Hair follicle dermal papilla cell (primary cell): Measurements from ENCODE around the gene ARHGAP33. TPM values are rescaled to one million over a fixed set of nuclear protein-coding genes. Genes with fewer than 3 reads are reported as not detected.

Source experiments
- total RNA-seq: library from RNA; depleted of rRNA; stranded (reverse); fragments of >200 nt; gene quantifications from 2 replicates; pipeline ENCODE4 v1.2.3, GENCODE V29; 2012

The ARHGAP33 gene, protein sequence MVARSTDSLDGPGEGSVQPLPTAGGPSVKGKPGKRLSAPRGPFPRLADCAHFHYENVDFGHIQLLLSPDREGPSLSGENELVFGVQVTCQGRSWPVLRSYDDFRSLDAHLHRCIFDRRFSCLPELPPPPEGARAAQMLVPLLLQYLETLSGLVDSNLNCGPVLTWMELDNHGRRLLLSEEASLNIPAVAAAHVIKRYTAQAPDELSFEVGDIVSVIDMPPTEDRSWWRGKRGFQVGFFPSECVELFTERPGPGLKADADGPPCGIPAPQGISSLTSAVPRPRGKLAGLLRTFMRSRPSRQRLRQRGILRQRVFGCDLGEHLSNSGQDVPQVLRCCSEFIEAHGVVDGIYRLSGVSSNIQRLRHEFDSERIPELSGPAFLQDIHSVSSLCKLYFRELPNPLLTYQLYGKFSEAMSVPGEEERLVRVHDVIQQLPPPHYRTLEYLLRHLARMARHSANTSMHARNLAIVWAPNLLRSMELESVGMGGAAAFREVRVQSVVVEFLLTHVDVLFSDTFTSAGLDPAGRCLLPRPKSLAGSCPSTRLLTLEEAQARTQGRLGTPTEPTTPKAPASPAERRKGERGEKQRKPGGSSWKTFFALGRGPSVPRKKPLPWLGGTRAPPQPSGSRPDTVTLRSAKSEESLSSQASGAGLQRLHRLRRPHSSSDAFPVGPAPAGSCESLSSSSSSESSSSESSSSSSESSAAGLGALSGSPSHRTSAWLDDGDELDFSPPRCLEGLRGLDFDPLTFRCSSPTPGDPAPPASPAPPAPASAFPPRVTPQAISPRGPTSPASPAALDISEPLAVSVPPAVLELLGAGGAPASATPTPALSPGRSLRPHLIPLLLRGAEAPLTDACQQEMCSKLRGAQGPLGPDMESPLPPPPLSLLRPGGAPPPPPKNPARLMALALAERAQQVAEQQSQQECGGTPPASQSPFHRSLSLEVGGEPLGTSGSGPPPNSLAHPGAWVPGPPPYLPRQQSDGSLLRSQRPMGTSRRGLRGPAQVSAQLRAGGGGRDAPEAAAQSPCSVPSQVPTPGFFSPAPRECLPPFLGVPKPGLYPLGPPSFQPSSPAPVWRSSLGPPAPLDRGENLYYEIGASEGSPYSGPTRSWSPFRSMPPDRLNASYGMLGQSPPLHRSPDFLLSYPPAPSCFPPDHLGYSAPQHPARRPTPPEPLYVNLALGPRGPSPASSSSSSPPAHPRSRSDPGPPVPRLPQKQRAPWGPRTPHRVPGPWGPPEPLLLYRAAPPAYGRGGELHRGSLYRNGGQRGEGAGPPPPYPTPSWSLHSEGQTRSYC
- total RNA-seq = 3.0 and 6.8 TPM in 2 replicates

DNA sequence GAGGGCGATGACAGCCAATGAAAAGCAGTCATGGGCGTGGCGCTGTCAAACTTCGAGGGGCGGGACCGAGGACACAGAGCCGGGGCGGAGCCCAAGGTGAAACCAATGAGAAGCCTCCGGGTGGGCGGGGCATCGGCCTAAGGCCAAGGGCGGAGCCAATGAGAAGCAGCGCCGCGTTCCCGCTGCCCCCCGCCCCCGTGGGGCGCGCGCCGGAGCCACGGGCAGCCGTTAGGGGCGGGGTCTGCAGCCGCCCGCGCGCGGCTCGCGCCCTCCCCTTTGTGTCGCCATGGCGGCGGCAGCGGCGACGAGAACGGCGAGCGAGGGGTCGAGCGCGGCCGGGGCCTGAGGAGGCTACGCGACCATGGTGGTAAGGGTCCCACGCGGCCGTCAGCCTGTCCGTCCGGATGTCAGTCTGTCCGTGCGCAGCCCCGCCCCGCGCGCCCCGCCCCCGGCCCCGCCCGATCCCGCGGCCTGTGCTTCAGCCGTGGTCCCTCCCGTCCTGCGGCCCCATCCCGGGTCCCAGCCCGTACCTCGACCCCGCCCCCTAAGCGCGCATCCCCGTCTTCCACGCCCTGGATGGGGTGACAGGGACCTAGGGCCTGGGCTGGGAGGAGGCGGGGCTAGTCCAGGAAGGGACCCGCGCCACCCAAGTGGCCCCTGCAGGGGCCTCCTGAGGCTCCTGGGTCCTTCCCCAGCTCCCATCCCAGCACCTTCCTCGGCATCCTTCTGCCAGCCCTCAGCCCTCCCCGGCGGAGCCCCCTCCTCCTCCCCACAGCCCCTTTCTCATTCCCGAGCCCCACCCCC, at the start of gene ARHGAP33:
Gene ARHGAP33, plus strand, starts transcription at position 267 of the 804 bp plus-strand sequence. Its CDS starts 95 bp downstream, at position 362.

DNA sequence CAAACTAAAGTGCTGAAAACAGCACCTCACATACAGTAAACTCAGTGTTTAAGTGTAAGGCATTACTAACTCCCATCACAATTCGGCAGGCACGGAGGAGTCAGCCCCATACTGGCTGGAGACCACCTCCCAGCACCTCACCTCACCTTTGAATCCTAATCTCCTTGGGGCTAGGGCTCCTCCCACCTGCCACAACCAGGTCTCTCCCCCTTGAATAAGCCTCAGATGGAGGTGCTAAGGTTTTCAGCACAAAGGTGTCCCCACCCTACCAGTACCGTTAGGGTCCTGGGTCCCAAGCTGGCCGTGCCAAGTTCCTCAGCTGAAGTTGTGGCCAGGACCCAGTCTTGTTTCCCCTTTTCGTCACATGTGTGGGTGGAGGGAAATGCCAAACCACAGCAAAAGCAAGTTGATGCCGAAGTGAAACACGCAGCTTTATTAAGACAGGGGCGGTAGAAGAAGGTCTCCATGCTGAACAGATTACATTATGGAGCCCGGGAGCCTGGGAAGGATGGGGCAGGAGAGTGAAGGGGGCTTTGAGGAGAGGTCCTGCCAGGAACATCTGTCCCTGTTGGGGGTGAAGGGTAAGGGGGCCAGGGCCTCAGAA, 33.1 kb upstream of the ARHGAP33 start, which contains the start of gene IGFLR1:
Gene IGFLR1, minus strand, starts transcription at position 332 of the 604 bp plus-strand sequence. CDS start 1,272 bp downstream, outside the sequence.

DNA sequence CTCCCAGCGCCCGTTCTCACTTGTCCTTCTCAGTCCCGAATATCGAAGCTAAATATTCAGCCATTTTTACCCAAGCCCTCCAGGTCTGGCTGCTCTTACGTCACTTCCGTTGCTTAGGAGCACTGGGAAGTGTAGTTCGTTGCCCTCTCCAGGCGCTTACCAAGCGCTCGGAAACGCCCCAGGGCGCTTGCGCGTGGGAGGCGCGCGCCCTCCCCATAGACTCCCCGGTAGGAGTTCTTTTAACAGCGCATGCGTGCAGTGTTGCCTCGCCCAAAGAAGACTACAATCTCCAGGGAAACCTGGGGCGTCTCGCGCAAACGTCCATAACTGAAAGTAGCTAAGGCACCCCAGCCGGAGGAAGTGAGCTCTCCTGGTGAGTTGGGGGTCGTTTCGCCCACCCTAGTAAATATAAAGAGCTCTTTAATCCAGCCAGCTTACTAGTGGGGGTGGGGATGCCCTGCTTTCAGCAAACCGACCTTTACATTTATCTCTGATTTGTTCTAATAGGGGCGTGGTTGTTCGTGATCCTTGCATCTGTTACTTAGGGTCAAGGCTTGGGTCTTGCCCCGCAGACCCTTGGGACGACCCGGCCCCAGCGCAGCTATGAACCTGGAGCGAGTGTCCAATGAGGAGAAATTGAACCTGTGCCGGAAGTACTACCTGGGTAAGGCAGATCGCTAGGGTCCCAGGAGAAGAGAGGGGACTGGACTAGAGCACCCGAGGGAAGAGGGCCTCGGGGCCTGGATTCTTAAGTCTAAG, 29.9 kb upstream of the ARHGAP33 start, which contains the start of the genes PSENEN and U2AF1L4:
Gene PSENEN, plus strand, starts transcription at position 324 of the 759 bp plus-strand sequence. Its CDS starts 280 bp downstream, at position 604.
Gene U2AF1L4, minus strand, starts transcription at position 91 of the 759 bp plus-strand sequence. Its CDS starts 27 bp downstream, at position 64.

DNA sequence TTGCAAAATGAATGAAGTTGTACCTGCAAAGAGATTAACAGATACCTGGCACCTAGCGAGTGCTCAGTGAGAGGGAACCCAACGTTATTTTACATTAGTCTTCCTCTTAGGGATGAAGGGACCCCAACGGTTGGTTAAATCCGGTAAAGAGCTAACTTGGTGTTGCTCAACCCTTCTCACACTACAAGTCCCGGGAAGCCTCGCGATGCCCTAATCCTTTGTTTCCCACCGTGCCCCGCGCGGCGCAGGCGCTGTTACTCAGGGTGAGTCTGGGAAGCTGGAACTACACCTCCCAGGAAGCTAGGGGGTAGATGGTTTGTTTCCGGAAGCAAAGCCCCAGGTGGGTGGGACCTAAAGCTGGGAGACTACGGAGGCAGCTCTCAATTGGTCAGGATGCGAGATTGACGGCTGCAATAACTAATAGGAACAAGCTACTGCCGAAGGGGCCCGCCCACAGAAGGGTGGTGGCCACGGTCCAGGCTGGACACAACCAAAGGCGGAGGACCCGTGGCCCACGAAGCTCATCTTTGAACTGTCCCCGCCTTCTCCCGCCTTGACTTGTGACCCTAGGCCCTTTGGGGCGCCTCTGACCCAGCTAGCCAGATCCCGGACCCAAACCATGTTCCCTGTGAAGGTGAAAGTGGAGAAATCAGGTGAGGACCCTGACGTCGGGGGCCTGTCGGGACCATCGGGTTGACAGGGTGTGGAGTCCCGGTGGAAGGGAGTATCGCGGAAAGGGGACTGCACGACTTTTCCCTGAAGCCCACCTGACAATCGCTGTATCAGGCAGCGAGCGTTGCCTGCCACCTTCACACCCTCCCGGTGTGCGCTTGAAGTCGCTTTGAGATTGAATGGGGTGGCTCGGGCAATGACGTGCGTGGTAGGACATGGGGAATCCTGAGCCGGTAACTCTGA, 27.0 kb upstream of the ARHGAP33 start, which contains the start of gene LIN37:
Gene LIN37, plus strand, starts transcription at position 471 of the 915 bp plus-strand sequence. Its CDS starts 149 bp downstream, at position 620.

DNA sequence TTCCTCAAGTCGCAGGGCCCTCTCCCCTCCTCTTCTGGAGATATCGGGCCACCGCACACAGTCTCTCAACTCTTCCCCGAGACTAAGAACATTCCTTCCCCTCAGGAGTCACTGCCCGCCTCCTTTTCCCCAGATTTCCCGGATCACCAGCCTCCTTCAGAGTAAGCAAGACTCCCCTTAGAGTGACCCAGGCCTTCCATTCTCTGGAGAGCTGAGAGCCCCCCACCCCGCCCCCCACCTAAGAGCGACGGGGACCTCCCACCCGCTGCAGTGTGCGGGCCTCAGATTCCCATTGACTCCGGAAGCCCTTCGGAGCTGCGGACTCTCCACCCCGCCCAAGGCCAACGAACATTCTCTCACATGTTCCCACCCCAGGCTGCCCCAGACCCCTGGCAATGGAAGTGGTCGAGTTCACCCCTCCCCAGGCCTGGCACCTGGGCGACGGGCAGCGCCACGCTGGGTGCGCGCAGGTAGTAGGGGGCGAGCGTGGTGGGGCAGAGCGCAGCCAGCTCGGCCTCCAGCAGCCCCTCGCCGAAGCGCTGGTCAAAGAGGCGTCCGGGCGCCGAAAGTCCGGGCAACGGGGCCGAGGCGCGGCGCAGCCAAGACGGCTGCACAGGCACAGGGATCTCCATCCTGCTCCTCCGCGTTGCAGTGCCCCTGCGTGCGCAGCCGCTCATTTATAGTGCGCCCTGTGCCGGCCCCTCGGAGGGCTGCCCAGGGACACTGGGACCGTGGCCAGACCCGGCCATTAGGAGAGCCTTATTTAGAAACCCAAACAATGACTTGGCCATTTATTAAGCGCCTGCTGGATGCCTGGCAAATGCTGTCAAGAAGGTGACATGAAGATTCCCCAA, 18.8 kb upstream of the ARHGAP33 start, which contains the start of gene HSPB6:
Gene HSPB6, minus strand, starts transcription at position 653 of the 854 bp plus-strand sequence. Its CDS starts 21 bp downstream, at position 632.

DNA sequence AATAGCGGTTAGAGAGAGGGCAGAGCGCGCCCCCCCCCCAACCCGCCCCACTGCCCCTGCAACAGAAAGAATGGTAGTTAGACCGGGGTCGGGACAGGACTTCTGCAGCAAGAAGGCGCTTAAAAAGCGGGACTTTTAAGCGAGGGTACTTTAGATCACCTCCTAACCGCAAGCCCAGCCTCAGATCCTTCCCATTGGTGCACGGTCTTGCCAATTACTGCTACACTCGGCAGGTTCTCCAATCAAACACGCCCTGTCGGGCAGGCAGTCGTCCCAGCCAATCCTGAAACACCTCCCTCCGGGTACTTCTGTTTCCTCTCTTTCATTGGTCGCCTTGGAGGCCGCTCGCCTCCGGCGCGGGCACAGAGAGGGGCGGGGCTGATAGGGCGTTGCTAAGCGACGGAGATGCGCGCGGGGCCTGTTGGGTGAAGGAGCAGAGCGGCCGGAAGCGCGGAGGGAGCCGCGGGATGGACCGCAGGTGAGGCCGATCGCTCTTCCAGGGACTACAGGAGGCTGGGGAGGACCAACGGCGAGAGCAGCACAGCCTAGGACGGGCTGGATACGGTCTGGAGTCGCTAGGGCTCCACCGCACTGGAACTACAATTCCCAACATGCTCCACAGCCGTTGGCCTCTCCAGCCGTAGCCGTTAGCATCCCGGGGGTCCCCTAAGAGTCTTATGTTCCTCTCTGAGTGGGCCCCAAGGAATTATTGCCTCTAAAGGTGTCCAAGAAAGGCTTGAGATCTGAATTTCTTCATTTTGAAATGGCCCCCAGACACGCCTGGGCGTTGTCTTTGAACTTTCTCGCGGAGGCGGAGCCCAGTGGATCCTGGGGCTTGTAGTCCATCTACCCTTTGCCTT, 17.4 kb upstream of the ARHGAP33 start, which contains the start of gene PROSER3:
Gene PROSER3, plus strand, starts transcription at position 428 of the 860 bp plus-strand sequence. Its CDS starts 40 bp downstream, at position 468.

DNA sequence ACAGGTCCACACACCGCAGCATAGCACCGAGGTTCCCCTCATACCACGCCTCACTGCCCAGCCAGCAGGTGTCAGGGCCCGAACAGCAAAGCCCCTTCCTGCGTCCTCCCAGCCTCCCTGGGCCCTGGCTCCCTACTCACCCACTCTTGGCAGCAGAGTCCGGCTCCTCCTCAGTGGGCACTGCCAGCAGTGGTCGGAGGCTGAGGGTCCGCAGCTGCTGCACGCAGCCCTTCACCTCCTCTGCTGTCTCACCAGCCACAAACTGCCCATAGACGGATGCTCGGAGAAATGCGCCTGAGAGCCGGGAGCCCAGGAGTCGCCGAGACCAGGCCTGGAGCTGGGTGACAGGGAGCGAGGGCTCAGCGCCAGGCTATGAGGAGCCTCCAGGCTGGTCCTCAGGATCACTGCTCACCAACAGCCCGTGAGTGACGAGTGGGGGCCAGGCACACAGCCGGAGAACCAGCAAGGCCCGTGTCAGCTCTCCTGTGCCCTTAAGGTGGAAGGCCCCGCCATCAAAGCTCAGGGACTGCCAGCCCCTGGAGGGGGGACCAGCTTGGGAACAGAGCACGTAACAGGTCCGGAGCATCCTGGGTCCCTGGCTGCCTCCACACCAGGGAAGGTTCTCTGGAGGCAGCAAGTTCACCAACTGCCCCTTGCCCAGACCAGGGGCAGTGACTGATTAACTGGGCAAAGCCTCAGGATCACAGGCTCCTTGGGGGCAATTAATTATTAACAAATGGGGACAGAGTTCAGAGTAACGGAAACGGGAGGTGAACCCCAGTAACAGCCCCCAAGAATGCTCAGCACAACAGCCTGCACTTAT, 37.1 kb downstream of the ARHGAP33 start, which contains the start of gene PRODH2:
Gene PRODH2, minus strand, starts transcription at position 626 of the 823 bp plus-strand sequence. Its CDS starts 40 bp downstream, at position 586.

Other genes starting within 250 kb of the ARHGAP33 start
- gene SBSN, start 247.3 kb upstream of the ARHGAP33 start, total RNA-seq = 0.65 and 1.6 TPM in 2 replicates
- not detected in 2 replicates for gene GAPDHS, start 242.1 kb upstream of the ARHGAP33 start, total RNA-seq
- 46.4 and 51.9 TPM in 2 replicates for gene TMEM147, start 229.9 kb upstream of the ARHGAP33 start, total RNA-seq
- not detected in 2 replicates for gene ATP4A, start 211.9 kb upstream of the ARHGAP33 start, total RNA-seq
- not detected in 2 replicates for gene PMIS2, start 189.4 kb upstream of the ARHGAP33 start, total RNA-seq
- gene HAUS5, start 162.8 kb upstream of the ARHGAP33 start, total RNA-seq = 4.1 and 5.4 TPM in 2 replicates
- gene RBM42, start 146.5 kb upstream of the ARHGAP33 start, total RNA-seq = 41.4 and 46.0 TPM in 2 replicates
- gene ETV2, start 133.8 kb upstream of the ARHGAP33 start, total RNA-seq = 0.65 TPM in 1 of 2 replicates, not detected in the other
- 153 and 283 TPM in 2 replicates for gene COX6B1, start 127.2 kb upstream of the ARHGAP33 start, total RNA-seq
- gene UPK1A, start 109.0 kb upstream of the ARHGAP33 start, total RNA-seq = not detected in 2 replicates
- not detected in 2 replicates for gene ZBTB32, start 71.0 kb upstream of the ARHGAP33 start, total RNA-seq
- gene KMT2B, start 57.6 kb upstream of the ARHGAP33 start, total RNA-seq = 6.6 and 9.1 TPM in 2 replicates
- 0.73 and 0.97 TPM in 2 replicates for gene IGFLR1, start 33.1 kb upstream of the ARHGAP33 start, total RNA-seq
- gene U2AF1L4, start 30.1 kb upstream of the ARHGAP33 start, total RNA-seq = 6.8 and 7.2 TPM in 2 replicates
- gene PSENEN, start 29.9 kb upstream of the ARHGAP33 start, total RNA-seq = 6.5 and 8.9 TPM in 2 replicates
- 11.4 and 14.7 TPM in 2 replicates for gene LIN37, start 27.0 kb upstream of the ARHGAP33 start, total RNA-seq
- gene HSPB6, start 18.5 kb upstream of the ARHGAP33 start, total RNA-seq = 13.6 and 14.8 TPM in 2 replicates
- gene PROSER3, start 17.4 kb upstream of the ARHGAP33 start, total RNA-seq = 10.2 and 10.6 TPM in 2 replicates
- not detected in 2 replicates for gene PRODH2, start 37.3 kb downstream of the ARHGAP33 start, total RNA-seq
- not detected in 2 replicates for gene NPHS1, start 76.9 kb downstream of the ARHGAP33 start, total RNA-seq
- gene KIRREL2, start 81.3 kb downstream of the ARHGAP33 start, total RNA-seq = not detected in 2 replicates
- gene APLP1, start 93.0 kb downstream of the ARHGAP33 start, total RNA-seq = 13.8 and 16.4 TPM in 2 replicates
- gene NFKBID, start 125.0 kb downstream of the ARHGAP33 start, total RNA-seq = 4.1 and 14.8 TPM in 2 replicates
- 0.81 TPM in 1 of 2 replicates, not detected in the other for gene HCST, start 127.0 kb downstream of the ARHGAP33 start, total RNA-seq
- 0.73 TPM in 1 of 2 replicates, not detected in the other for gene TYROBP, start 132.7 kb downstream of the ARHGAP33 start, total RNA-seq
- gene LRFN3, start 160.8 kb downstream of the ARHGAP33 start, total RNA-seq = 5.8 and 6.0 TPM in 2 replicates
- 9.9 and 22.1 TPM in 2 replicates for gene SDHAF1, start 219.6 kb downstream of the ARHGAP33 start, total RNA-seq
- gene SYNE4, start 233.2 kb downstream of the ARHGAP33 start, total RNA-seq = not detected in 2 replicates
- 10.9 and 16.6 TPM in 2 replicates for gene ALKBH6, start 238.6 kb downstream of the ARHGAP33 start, total RNA-seq